GM19455 (cell line): ENCODE measurements around the gene ABCB11.

Source experiments
- ATAC-seq: cut with Tn5 transposase; IDR thresholded peaks from one replicate; pipeline ENCODE4 v1.9.1; 2021; ENCODE audit not compliant: unreplicated experiment

ABCB11 gene

GRCh38 chr2:169010633-169011460, 20.3 kb downstream of the ABCB11 start:
- ATAC-seq = no peak

- ATAC-seq = no peak
Measured at GRCh38 chr2:169009865-169010579, 21.1 kb downstream of the ABCB11 start.

- ATAC-seq = no peak
Measured at GRCh38 chr2:169007941-169008340, 23.2 kb downstream of the ABCB11 start.

- no peak for ATAC-seq
Measured at GRCh38 chr2:169007356-169007755, 23.8 kb downstream of the ABCB11 start.

- ATAC-seq = no peak
Measured at GRCh38 chr2:169006665-169007064, 24.5 kb downstream of the ABCB11 start.

- no peak for ATAC-seq
Measured at GRCh38 chr2:169005994-169006393, 25.1 kb downstream of the ABCB11 start.

- no peak for ATAC-seq
Measured at GRCh38 chr2:169005080-169005598, 26.0 kb downstream of the ABCB11 start.

- no peak for ATAC-seq
Measured at GRCh38 chr2:169002161-169002738, 28.9 kb downstream of the ABCB11 start.

- ATAC-seq = no peak
Measured at GRCh38 chr2:169001116-169001815, 29.9 kb downstream of the ABCB11 start.

- ATAC-seq = no peak
Measured at GRCh38 chr2:168999668-169000213, 31.4 kb downstream of the ABCB11 start.

- no peak for ATAC-seq
Measured at GRCh38 chr2:168998609-168999211, 32.4 kb downstream of the ABCB11 start.

- ATAC-seq = no peak
Measured at GRCh38 chr2:168997794-168998193, 33.3 kb downstream of the ABCB11 start.

GRCh38 chr2:168997118-168997521, 34.0 kb downstream of the ABCB11 start:
- ATAC-seq = no peak

GRCh38 chr2:168995744-168996143, 35.4 kb downstream of the ABCB11 start:
- ATAC-seq = no peak

- ATAC-seq = no peak
Measured at GRCh38 chr2:168993538-168993937, 37.6 kb downstream of the ABCB11 start.

- no peak for ATAC-seq
Measured at GRCh38 chr2:168992591-168993349, 38.4 kb downstream of the ABCB11 start.

- ATAC-seq = no peak
Measured at GRCh38 chr2:168992026-168992425, 39.1 kb downstream of the ABCB11 start.

- ATAC-seq = no peak
Measured at GRCh38 chr2:168988755-168989154, 42.4 kb downstream of the ABCB11 start.

- no peak for ATAC-seq
Measured at GRCh38 chr2:168986398-168986943, 44.7 kb downstream of the ABCB11 start.
